Astrocyte of the hippocampus (primary cell): ENCODE results near the gene MIOX.
"Not testable (repeated sequence)": the region's sequence is repeated elsewhere in the genome, so short reads cannot be mapped to it uniquely, and the experiment has no call there.

Experiments used
- DNase-seq: peaks from one replicate; pipeline ENCODE4 v3.0.0; 2011; ENCODE audit warnings: low read depth, low spot score

Gene MIOX

GRCh38 chr22:50516068-50516467 is 29.4 kb downstream of the MIOX start:
- no peak for DNase-seq

GRCh38 chr22:50516891-50517290 is 30.2 kb downstream of the MIOX start:
- no peak for DNase-seq

- DNase-seq = no peak
These were observed 31.0 kb downstream of the MIOX start for GRCh38 chr22:50517495-50518260.

GRCh38 chr22:50518606-50519005 is 31.9 kb downstream of the MIOX start:
- DNase-seq = no peak

- DNase-seq = no peak
These were observed 32.5 kb downstream of the MIOX start for GRCh38 chr22:50519151-50519550.

GRCh38 chr22:50520184-50520583 is 33.5 kb downstream of the MIOX start:
- not testable (repeated sequence) for DNase-seq

GRCh38 chr22:50520826-50521453 is 34.3 kb downstream of the MIOX start:
- DNase-seq = no peak

GRCh38 chr22:50521710-50522109 is 35.1 kb downstream of the MIOX start:
- DNase-seq = no peak

- DNase-seq = no peak
These were observed 35.6 kb downstream of the MIOX start for GRCh38 chr22:50522208-50522805.

GRCh38 chr22:50522806-50523438 is 36.3 kb downstream of the MIOX start:
- no peak for DNase-seq

- DNase-seq = no peak
These were observed 36.8 kb downstream of the MIOX start for GRCh38 chr22:50523458-50523805.

- no peak for DNase-seq
These were observed 37.4 kb downstream of the MIOX start for GRCh38 chr22:50523806-50524675.

- DNase-seq = no peak
These were observed 38.0 kb downstream of the MIOX start for GRCh38 chr22:50524676-50525103.

- peak; percentile 99 for DNase-seq
These were observed 38.6 kb downstream of the MIOX start, which contains the start of gene SCO2 for GRCh38 chr22:50525104-50525857. Gene SCO2 (minus strand): TSS chr22:50525598. CDS start chr22:50524411, 1,187 bp downstream.

GRCh38 chr22:50525858-50526107 is 39.1 kb downstream of the MIOX start:
- no peak for DNase-seq

GRCh38 chr22:50526108-50526833 is 39.6 kb downstream of the MIOX start:
- peak; percentile 87 for DNase-seq

- no peak for DNase-seq
These were observed 40.5 kb downstream of the MIOX start for GRCh38 chr22:50526834-50527801.

- DNase-seq = no peak
These were observed 41.4 kb downstream of the MIOX start for GRCh38 chr22:50527921-50528681.
